Transverse colon (tissue), 4 donors: ENCODE measurements around the gene NT5DC4.

Source experiments
- POLR2A ChIP-seq: fragments of 450-650 bp; IDR thresholded peaks from one replicate; pipeline ENCODE4 v1.6.1; 2016; ENCODE audit warnings: antibody characterized with exemption, mild to moderate bottlenecking, moderate library complexity
- POLR2AphosphoS5 ChIP-seq, 3 donors: sonication (generic); formaldehyde crosslinking; IDR thresholded peaks; one replicate each; pipeline ENCODE4 v1.6.1; 2016; ENCODE audit warnings: antibody characterized with exemption in 3 of 3
- TF ChIP-seq, protein P1 (sequence below), 5 experiments: fragments of 200-600 bp in 3 of 5; fragments of 450-650 bp in 2 of 5; sonication (generic) in 3 of 5; IDR thresholded peaks; 1 replicate in 2 of 5; 2 replicates in 3 of 5; pipeline ENCODE4 v1.5.1; 2016 to 2017; ENCODE audit warnings: antibody characterized with exemption in 5 of 5, inconsistent platforms in 3 of 5, mild to moderate bottlenecking in 2 of 5, moderate library complexity in 1 of 5

- TF ChIP-seq, protein P1, sequence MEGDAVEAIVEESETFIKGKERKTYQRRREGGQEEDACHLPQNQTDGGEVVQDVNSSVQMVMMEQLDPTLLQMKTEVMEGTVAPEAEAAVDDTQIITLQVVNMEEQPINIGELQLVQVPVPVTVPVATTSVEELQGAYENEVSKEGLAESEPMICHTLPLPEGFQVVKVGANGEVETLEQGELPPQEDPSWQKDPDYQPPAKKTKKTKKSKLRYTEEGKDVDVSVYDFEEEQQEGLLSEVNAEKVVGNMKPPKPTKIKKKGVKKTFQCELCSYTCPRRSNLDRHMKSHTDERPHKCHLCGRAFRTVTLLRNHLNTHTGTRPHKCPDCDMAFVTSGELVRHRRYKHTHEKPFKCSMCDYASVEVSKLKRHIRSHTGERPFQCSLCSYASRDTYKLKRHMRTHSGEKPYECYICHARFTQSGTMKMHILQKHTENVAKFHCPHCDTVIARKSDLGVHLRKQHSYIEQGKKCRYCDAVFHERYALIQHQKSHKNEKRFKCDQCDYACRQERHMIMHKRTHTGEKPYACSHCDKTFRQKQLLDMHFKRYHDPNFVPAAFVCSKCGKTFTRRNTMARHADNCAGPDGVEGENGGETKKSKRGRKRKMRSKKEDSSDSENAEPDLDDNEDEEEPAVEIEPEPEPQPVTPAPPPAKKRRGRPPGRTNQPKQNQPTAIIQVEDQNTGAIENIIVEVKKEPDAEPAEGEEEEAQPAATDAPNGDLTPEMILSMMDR (IDR thresholded peaks at IDR 0.05): no peak
- no peak for TF ChIP-seq POLR2A
- TF ChIP-seq POLR2AphosphoS5 (IDR thresholded peaks at IDR 0.05): no peak
Observed at GRCh38 chr2:112751451-112752197, 30.8 kb downstream of the NT5DC4 start.
